ENCODE data around the gene DGUOK. TPM values are rescaled to one million over a fixed set of nuclear protein-coding genes. Genes with fewer than 3 reads are reported as not detected.

DGUOK gene
- total RNA-seq, 1 donor: 57.7 TPM

- no peak for TF ChIP-seq CTCF (IDR thresholded peaks at IDR 0.05; ENCODE audit: insufficient read depth, low read length)
- DNase-seq (ENCODE audit: low read depth): no peak
- H3K4me3 ChIP-seq (ENCODE audit: low read depth, low read length): peak overlapping the region; percentile 83
Observed at GRCh38 chr2:74004212-74005182, 77.8 kb downstream of the DGUOK start.

DNA sequence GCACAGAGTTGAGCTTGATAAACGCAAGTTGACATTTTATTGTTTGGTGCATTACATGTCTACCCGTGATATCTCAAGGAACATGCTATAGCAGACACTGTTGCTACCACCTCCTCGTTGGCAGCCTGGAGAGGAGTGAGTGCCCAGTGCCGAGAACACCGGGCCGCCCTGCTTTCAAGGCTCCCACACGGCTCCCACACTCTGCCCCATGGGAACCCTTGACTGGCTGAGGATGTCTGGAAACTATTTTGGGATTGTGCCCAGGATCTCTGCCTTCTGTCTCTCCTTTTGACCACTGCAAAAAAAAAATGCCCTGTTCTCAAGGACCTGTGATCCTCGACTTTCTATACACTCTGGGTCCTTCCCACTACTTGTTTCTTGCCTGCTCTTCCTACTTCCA, 79.1 kb downstream of the DGUOK start:
- no peak for TF ChIP-seq CTCF (IDR thresholded peaks at IDR 0.05; ENCODE audit: insufficient read depth, low read length)
- H3K4me3 ChIP-seq (ENCODE audit: low read depth, low read length): no peak overlapping the region
- DNase-seq (ENCODE audit: low read depth): peak; percentile 35

DNA sequence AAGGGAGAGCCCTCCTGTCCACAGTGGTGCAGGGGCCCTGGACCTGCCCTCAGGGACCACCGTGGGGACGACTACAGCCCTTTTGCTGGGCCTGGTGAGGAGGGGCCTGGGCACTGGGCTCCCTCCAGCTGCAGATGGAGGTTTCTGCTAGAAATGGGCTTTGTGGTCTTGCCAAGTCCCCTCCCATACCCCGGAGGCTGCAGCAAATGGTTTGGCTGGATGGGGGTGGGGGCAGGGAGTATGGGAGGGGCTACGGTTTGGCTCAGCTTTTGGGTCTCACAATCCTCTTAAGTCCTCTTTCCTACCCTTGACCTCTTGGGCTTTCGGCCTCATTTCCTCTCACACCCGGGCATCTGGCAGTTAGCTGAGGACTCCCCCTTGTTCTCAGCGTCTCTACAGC, 79.8 kb downstream of the DGUOK start:
- H3K4me3 ChIP-seq (ENCODE audit: low read depth, low read length): no peak overlapping the region
- TF ChIP-seq CTCF (IDR thresholded peaks at IDR 0.05; ENCODE audit: insufficient read depth, low read length): no peak
- DNase-seq (ENCODE audit: low read depth): no peak

- DNase-seq (ENCODE audit: low read depth): no peak
Observed at GRCh38 chr2:74007121-74007520, 80.4 kb downstream of the DGUOK start.

DNA sequence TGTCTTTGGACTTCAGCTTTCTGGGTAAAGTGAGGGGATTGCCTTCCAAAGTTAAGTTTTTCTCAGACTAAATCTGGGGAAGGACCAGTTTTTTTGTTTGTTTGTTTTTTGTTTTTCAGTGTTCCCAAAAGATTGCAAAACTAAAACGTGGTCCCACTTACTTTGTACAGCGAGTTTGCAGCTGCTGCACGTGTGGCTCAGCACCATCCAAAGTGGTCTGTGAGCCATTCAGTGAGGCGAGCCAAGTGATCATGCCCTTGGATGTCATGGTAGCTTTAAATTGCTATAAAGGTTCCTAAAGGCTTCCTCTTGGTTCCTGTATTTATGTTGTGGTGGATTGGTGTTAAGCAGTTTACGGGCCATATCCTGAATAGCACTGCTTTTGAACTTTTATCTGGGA, 81.0 kb downstream of the DGUOK start:
- H3K4me3 ChIP-seq (ENCODE audit: low read depth, low read length): no peak overlapping the region
- no peak for DNase-seq (ENCODE audit: low read depth)
- TF ChIP-seq CTCF (IDR thresholded peaks at IDR 0.05; ENCODE audit: insufficient read depth, low read length): no peak

More at GRCh38 chr2:74007121-74007520, 80.4 kb downstream of the DGUOK start:
- H3K4me3 ChIP-seq (ENCODE audit: low read depth, low read length): no peak overlapping the region
- TF ChIP-seq CTCF (IDR thresholded peaks at IDR 0.05; ENCODE audit: insufficient read depth, low read length): no peak

Small RNA genes lying within 50 kb of the gene (small RNA-seq; reads per million reads assigned to genes)
- gene AC110801.1: not detected
- gene RNA5SP97: not detected

Other genes starting within 250 kb of the DGUOK start
- gene TPRKB, start 189.5 kb upstream of the DGUOK start, total RNA-seq (ENCODE audit: low replicate concordance): 8.3 and 54.8 TPM in 2 replicates
- gene DUSP11, start 146.8 kb upstream of the DGUOK start, total RNA-seq (ENCODE audit: low replicate concordance): 28.0 and 49.0 TPM in 2 replicates
- not detected in 2 replicates for gene C2orf78, start 142.7 kb upstream of the DGUOK start, total RNA-seq (ENCODE audit: low replicate concordance)
- gene STAMBP, start 97.9 kb upstream of the DGUOK start, total RNA-seq (ENCODE audit: low replicate concordance): 9.6 and 34.2 TPM in 2 replicates
- 2.4 TPM in 1 of 2 replicates, not detected in the other for gene ACTG2, start 33.9 kb upstream of the DGUOK start, total RNA-seq (ENCODE audit: low replicate concordance)
- 2.4 and 6.1 TPM in 2 replicates for gene TET3, start 58.0 kb downstream of the DGUOK start, total RNA-seq (ENCODE audit: low replicate concordance)
- gene BOLA3, start 221.0 kb downstream of the DGUOK start, total RNA-seq (ENCODE audit: low replicate concordance): 10.2 and 49.4 TPM in 2 replicates